ENCODE results near the gene ADGRG2.

The ADGRG2 gene

DNA sequence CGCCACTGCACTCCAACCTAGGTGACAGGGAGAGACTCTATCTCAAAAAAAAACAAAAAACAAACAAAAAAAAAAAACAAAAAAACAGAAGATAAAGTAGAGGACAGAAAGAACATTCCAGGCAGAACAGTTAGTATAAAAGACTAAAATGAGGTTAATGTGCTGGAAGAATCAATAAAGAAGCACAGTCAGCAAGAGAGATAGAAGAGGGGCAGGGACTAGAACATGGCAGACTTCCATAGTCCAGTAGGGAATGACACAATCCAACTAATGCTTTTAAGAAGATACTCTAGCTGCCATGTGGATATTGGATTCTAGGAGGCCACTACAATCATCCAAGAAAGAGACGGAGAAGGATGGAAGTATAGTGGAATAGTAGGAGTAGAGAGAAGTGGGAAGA, 11.6 kb downstream of the ADGRG2 start:
- TF ChIP-seq, protein P1, sequence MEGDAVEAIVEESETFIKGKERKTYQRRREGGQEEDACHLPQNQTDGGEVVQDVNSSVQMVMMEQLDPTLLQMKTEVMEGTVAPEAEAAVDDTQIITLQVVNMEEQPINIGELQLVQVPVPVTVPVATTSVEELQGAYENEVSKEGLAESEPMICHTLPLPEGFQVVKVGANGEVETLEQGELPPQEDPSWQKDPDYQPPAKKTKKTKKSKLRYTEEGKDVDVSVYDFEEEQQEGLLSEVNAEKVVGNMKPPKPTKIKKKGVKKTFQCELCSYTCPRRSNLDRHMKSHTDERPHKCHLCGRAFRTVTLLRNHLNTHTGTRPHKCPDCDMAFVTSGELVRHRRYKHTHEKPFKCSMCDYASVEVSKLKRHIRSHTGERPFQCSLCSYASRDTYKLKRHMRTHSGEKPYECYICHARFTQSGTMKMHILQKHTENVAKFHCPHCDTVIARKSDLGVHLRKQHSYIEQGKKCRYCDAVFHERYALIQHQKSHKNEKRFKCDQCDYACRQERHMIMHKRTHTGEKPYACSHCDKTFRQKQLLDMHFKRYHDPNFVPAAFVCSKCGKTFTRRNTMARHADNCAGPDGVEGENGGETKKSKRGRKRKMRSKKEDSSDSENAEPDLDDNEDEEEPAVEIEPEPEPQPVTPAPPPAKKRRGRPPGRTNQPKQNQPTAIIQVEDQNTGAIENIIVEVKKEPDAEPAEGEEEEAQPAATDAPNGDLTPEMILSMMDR (IDR thresholded peaks at IDR 0.05; ENCODE audit: low read depth, low read length): no peak
- H3K4me3 ChIP-seq (replicated peaks in 1 of 2; ENCODE audit: low read depth in 2 of 2, low read length in 2 of 2): no peak overlapping the region
- DNase-seq (ENCODE audit: low read depth in 2 of 2): no peak

DNA sequence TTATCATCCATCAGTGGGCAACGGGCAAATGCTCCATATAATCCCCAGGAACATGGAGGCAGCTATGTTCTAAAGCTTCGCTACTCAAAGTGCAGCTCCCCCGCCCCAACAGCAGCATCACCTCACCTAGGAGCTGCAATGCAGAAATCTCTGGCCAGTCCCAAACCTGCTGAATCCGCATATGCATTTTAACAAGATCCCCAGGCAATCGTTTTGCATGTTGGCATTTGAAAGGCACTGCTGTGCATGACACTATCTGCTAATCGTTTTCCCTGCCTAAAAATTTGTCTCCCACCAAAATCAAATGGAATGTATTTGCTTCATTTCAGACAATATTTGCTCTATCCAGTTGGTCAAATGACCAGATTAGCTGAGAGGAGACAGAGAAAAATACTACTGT, 15.2 kb downstream of the ADGRG2 start:
- no peak for DNase-seq (ENCODE audit: low read depth in 2 of 2)
- no peak overlapping the region for H3K4me3 ChIP-seq (replicated peaks in 1 of 2; ENCODE audit: low read depth in 2 of 2, low read length in 2 of 2)
- TF ChIP-seq, protein P1 (IDR thresholded peaks at IDR 0.05; ENCODE audit: low read depth, low read length): no peak

DNA sequence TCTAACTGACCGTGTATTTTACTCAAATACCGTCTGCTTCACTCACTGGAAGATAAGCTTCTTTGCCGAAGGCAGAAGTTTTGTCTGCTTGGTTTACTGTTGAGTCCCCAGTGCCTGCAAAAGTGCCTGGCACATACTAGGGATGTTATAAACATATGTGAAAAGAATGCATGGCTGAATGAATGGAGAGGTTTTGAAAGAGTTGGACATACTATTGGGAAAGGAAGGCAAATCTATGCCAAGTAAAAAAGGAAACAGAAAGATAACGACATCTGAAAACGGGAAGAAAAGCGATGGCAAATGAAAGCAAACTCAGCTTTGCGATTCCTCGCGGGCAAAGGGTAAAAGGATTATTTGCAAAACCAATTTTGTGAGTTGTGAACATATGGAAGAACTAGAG, 21.7 kb downstream of the ADGRG2 start:
- TF ChIP-seq, protein P1 (IDR thresholded peaks at IDR 0.05; ENCODE audit: low read depth, low read length): no peak
- no peak for DNase-seq (ENCODE audit: low read depth in 2 of 2)
- H3K4me3 ChIP-seq (replicated peaks in 1 of 2; ENCODE audit: low read depth in 2 of 2, low read length in 2 of 2): no peak overlapping the region

DNA sequence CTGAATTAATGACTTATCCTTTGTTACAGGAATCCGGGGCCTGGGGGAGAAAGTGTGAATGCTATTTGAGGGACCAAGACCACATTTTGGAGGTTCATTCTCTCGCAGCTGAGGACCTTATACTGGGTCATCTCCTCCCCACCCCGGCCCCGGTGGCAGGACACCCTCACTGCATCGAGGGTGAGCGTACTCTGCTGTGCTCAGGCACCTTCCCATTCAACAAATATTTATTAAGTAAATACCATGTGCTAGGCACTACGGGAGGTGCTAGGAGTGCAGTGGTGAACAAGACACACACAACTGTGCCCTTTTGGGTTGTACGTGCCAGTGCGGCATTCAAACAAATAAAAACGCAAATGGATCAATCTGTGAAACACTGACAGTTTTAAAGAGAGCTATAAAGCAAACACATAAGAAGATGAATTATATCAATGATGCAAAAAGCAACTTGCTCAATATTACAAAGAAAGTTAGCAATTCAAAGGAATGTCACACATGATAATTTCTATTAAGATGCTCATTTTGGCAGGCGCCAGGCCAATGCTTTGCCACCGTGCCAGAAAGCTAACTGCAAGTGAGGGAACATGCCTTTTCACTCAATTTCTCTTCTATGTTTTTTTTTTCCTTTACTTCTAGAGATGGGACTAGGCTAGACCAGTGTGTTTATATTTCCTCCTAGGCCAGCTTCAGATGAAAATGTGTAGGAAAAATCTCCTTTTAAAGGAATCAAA, 24.6 kb downstream of the ADGRG2 start:
- no peak overlapping the region for H3K4me3 ChIP-seq (replicated peaks in 1 of 2; ENCODE audit: low read depth in 2 of 2, low read length in 2 of 2)
- no peak for DNase-seq (ENCODE audit: low read depth in 2 of 2)
- TF ChIP-seq, protein P1 (IDR thresholded peaks at IDR 0.05; ENCODE audit: low read depth, low read length): no peak

DNA sequence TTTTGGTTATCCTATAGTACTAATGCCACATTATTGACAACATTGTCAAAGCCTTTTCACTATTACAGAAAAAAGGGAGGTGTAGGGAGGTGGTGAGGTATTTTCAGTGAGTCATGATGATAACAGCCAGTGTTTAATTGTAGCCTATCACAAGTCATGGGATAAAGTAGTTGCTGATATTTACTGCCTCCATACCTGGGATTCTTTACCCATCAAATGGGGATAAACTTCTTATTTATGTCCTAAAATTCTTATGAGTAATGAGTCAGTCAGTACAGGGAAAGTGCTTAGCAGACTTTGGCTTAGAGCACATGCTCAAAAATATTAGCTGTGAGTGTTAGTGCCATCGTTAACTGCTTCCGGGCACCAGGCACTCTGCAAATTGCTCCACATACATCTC, 25.7 kb downstream of the ADGRG2 start:
- no peak overlapping the region for H3K4me3 ChIP-seq (replicated peaks in 1 of 2; ENCODE audit: low read depth in 2 of 2, low read length in 2 of 2)
- DNase-seq (ENCODE audit: low read depth in 2 of 2): no peak
- TF ChIP-seq, protein P1 (IDR thresholded peaks at IDR 0.05; ENCODE audit: low read depth, low read length): no peak

DNA sequence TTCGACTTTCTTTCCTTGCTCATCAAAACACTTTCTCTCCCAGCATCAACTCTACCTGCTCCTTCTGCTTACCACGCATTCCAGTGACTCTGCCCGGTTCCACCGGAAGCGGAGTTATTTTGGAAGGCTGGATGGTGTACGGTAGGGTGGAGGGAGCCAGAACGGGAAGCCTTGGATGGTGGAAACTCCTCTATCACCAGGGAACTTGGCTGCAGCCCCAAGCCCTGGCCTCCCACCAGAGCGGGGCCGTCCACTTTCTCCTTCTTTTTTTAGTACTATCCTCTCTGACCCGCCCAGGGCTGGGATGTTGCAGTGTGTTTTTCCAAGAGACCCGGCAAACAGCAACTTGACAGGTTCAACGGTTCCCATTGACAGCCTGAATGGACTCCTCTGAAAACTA, 27.6 kb downstream of the ADGRG2 start:
- no peak for DNase-seq (ENCODE audit: low read depth in 2 of 2)
- H3K4me3 ChIP-seq (replicated peaks in 1 of 2; ENCODE audit: low read depth in 2 of 2, low read length in 2 of 2): no peak overlapping the region
- TF ChIP-seq, protein P1 (IDR thresholded peaks at IDR 0.05; ENCODE audit: low read depth, low read length): no peak

DNA sequence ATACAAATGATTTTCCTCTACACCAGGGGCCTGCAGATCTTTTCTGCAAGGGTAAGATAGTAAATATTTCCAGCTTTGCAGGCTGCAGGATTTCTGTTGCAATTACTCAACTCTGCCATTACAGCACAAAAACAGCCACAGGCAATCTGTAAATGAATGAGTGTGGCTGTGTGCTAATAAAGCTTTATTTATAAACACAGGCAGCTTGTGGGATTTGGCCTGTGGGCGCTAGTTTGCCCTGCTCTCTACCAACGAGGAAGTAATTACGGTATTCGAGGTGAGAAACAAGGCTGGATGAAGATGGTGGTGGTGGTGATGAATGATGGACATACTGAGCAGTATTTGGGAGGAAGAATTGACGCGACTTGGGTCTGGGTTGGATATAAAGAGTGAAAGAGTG, 30.7 kb downstream of the ADGRG2 start:
- H3K4me3 ChIP-seq (replicated peaks in 1 of 2; ENCODE audit: low read depth in 2 of 2, low read length in 2 of 2): no peak overlapping the region
- TF ChIP-seq, protein P1 (IDR thresholded peaks at IDR 0.05; ENCODE audit: low read depth, low read length): no peak
- DNase-seq (ENCODE audit: low read depth in 2 of 2): no peak
